ENCODE results near the gene MRPS35.

The MRPS35 gene

GRCh38 chr12:27707216-27707615 lies 3.4 kb upstream of the MRPS35 start:
- no peak for TF ChIP-seq CTCF (IDR thresholded peaks at IDR 0.05; ENCODE audit: insufficient read depth, missing control alignments)
- DNase-seq (ENCODE audit: insufficient read length, low spot score) (no peak), FAIRE-seq (no peak)

DNA sequence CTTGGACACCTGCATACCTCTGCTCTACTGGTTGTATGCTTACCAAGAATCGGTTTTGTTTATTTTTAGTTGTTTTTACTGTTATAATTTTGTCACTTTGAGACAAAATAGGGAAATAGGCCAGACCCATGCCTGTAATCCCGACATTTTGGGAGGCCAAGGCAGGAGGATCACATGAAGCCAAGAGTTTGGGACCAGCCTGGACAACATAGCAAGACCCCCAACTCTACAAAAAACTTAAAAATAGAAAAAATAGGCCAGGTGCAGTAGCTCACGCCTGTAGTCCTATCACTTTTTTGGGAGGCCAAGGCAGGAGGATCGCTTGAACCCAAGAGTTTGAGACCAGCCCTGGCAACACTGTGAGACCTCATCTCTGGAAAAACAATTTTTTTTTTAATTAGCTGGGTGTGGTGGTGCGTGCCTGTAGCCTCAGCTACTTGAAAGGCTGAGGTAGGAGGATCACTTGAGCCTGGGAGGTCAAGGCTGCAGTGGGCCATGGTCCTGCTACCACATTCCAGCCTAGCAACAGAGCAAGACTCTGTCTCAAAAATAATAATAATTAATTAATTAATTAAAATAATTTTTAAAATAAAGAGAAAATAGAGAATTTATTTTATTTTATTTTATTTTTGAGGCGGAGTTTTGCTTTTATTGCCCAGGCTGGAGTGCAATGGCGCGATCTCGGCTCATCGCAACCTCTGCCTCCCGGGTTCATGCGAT lies 1.3 kb upstream of the MRPS35 start:
- DNase-seq (ENCODE audit: insufficient read length, low spot score) (no peak), FAIRE-seq (no peak)
- no peak for TF ChIP-seq CTCF (IDR thresholded peaks at IDR 0.05; ENCODE audit: insufficient read depth, missing control alignments)

DNA sequence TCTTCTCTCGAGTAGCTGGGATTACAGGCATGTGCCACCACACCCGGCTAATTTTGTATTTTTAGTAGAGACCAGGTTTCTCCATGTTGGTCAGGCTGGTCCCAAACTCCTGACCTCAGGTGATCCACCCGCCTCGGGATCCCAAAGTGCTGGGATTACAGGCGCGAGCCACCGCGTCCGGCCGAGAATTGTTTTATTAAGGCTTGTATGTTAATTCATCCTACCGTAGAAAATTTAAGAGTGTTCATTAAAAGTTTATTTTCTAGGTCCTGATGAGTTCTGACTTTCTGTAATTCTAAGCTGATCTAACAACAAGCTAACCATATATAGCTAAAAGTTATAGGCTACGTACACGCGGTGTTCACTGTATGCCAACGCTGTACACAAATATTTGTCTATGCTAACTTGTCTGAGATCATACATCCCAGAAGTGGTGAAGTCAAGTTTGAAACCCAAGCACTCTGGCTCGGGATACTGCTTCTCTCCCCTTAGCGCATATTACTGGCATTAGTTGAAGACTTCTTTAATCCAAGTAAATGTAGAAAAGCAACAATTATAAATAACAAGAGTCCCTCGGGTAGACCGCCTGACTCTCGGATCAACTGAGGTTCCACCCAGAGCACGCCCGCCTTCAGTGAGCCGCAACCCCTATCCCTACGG lies 570 bp upstream of the MRPS35 start:
- no peak for TF ChIP-seq CTCF (IDR thresholded peaks at IDR 0.05; ENCODE audit: insufficient read depth, missing control alignments)
- FAIRE-seq (no peak), DNase-seq (ENCODE audit: insufficient read length, low spot score) (no peak)

DNA sequence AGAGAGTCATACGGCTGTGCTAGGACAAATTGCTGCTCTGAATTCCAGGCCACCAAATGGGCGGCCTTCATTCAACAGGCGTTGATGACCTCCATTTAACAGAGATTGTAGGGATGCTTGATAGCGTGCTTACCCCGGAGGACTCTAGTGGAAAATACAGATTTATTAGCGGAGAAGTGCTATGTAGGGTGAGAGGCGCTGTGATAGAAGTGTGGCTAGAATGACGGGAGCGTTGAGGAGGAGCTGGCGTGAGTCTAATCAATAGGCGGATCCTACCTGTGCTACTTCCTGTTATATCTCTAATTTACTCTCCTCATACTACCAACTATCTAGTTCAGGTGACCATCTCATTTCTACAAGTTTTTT lies 668 bp downstream of the MRPS35 start:
- FAIRE-seq = no peak
- TF ChIP-seq CTCF (IDR thresholded peaks at IDR 0.05; ENCODE audit: insufficient read depth, missing control alignments) = no peak
- DNase-seq (ENCODE audit: insufficient read length, low spot score) = no peak

GRCh38 chr12:27711967-27712366 lies 1.3 kb downstream of the MRPS35 start:
- TF ChIP-seq CTCF (IDR thresholded peaks at IDR 0.05; ENCODE audit: insufficient read depth, missing control alignments) = no peak
- FAIRE-seq = no peak

GRCh38 chr12:27723212-27723611 lies 12.6 kb downstream of the MRPS35 start:
- FAIRE-seq (no peak), DNase-seq (ENCODE audit: insufficient read length, low spot score) (no peak)
- no peak for TF ChIP-seq CTCF (IDR thresholded peaks at IDR 0.05; ENCODE audit: insufficient read depth, missing control alignments)

More at GRCh38 chr12:27711967-27712366, 1.3 kb downstream of the MRPS35 start:
- no peak for DNase-seq (ENCODE audit: insufficient read length, low spot score)

DNA sequence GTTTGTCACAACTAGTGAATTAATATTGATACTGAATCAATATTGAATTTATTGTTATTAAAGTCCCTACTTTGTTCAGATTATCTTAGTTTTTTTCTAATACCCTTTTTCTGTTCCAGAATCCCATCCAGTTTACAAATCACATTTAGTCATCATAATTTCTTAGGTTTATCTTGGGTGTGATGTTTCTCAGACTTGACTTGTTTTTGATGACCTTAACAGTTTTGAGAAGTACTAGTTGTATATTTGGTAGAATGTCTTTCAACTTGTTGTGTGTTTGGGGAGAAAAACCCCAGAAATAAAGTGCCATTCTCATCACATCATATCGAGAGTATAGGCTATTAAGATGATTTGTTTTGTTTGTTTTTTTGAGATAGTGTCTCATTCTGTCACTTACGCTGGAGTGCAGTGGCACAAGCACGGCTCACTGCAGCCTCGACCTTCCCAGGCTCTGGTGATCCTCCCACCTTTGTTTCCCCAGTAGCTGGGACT lies 19.5 kb downstream of the MRPS35 start:
- no peak for TF ChIP-seq CTCF (IDR thresholded peaks at IDR 0.05; ENCODE audit: insufficient read depth, missing control alignments)
- FAIRE-seq (no peak), DNase-seq (ENCODE audit: insufficient read length, low spot score) (no peak)
